ENCODE data around the gene ALDH7A1.
A peak's percentile ranks its signal among the peaks of the same experiment; 100 is the strongest.

Gene ALDH7A1

GRCh38 chr5:126515337-126515736, 79.7 kb downstream of the ALDH7A1 start:
- Histone ChIP-seq H3K4me3 (ENCODE audit: low read depth, low read length) (no peak overlapping the region), H3K36me3 (replicated peaks) (no peaks in the 10 kb centered on the region), H3K27me3 (replicated peaks) (no peaks in the 10 kb centered on the region), H3K27ac (peak overlapping the region; percentile 7)
- in situ Hi-C loops (cut with HindIII; ENCODE audit: low pct_ligation_motif_present, low sequenced_read_pairs) = no loop called here
- TF ChIP-seq, protein P1, sequence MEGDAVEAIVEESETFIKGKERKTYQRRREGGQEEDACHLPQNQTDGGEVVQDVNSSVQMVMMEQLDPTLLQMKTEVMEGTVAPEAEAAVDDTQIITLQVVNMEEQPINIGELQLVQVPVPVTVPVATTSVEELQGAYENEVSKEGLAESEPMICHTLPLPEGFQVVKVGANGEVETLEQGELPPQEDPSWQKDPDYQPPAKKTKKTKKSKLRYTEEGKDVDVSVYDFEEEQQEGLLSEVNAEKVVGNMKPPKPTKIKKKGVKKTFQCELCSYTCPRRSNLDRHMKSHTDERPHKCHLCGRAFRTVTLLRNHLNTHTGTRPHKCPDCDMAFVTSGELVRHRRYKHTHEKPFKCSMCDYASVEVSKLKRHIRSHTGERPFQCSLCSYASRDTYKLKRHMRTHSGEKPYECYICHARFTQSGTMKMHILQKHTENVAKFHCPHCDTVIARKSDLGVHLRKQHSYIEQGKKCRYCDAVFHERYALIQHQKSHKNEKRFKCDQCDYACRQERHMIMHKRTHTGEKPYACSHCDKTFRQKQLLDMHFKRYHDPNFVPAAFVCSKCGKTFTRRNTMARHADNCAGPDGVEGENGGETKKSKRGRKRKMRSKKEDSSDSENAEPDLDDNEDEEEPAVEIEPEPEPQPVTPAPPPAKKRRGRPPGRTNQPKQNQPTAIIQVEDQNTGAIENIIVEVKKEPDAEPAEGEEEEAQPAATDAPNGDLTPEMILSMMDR (IDR thresholded peaks at IDR 0.05; ENCODE audit: low read depth, low read length, missing control alignments) = no peak
- DNase-seq = no peak

GRCh38 chr5:126514558-126515141, 80.4 kb downstream of the ALDH7A1 start:
- H3K36me3 ChIP-seq (replicated peaks) = no peaks in the 10 kb centered on the region
- in situ Hi-C loops (cut with HindIII; ENCODE audit: low pct_ligation_motif_present, low sequenced_read_pairs) = no loop called here
- peak overlapping the region; percentile 3 for H3K27ac ChIP-seq
- TF ChIP-seq, protein P1 (IDR thresholded peaks at IDR 0.05; ENCODE audit: low read depth, low read length, missing control alignments) = no peak
- H3K27me3 ChIP-seq (replicated peaks) = no peaks in the 10 kb centered on the region
- DNase-seq = no peak
- no peak overlapping the region for H3K4me3 ChIP-seq (ENCODE audit: low read depth, low read length)

DNA sequence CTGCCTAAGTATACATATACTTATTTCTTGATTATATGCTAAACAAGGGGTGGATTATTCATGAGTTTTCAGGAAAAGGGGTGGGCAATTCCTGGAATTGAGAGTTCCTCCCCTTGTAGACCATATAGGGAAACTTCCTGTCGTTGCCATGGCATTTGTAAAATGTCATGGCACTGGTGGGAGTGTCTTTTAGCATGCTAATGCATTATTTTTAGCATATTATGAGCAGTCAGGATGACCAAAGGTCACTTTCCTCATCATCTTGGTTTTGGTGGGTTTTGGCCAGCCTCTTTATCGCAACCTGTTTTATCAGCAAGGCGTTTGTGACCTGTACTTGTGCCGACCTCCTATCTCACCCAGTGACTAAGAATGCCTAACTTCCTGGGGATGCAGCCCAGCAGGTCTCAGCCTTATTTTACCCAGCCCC, 80.9 kb downstream of the ALDH7A1 start:
- Histone ChIP-seq H3K36me3 (replicated peaks) (no peaks in the 10 kb centered on the region), H3K27ac (peak overlapping the region; percentile 5), H3K4me3 (ENCODE audit: low read depth, low read length) (no peak overlapping the region), H3K27me3 (replicated peaks) (no peaks in the 10 kb centered on the region)
- DNase-seq = peak; percentile 73
- in situ Hi-C loops (cut with HindIII; ENCODE audit: low pct_ligation_motif_present, low sequenced_read_pairs) = no loop called here
- TF ChIP-seq, protein P1 (IDR thresholded peaks at IDR 0.05; ENCODE audit: low read depth, low read length, missing control alignments) = no peak

DNA sequence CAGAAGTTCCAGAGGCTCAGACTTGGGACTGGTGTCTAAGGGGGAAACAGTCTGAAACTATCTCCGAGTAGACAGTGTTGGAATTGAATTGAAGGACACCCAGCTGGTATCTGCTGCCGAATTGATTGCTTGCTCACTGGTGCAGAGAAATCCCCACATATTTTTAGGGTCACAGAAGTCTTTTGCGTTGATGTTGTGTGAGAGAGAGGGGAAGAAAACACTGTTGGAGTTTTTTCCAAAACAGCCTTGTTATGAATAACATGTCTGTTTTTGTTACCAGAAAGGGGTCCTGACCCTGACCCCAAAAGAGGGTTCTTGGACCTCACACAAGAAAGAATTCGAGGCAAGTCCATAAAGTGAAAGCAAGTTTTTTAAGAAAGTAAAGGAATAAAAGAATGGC, 81.3 kb downstream of the ALDH7A1 start:
- Histone ChIP-seq H3K27me3 (replicated peaks) (no peaks in the 10 kb centered on the region), H3K4me3 (ENCODE audit: low read depth, low read length) (no peak overlapping the region), H3K36me3 (replicated peaks) (no peaks in the 10 kb centered on the region), H3K27ac (peak overlapping the region; percentile 5)
- DNase-seq = no peak
- TF ChIP-seq, protein P1 (IDR thresholded peaks at IDR 0.05; ENCODE audit: low read depth, low read length, missing control alignments) = no peak
- in situ Hi-C loops (cut with HindIII; ENCODE audit: low pct_ligation_motif_present, low sequenced_read_pairs) = no loop called here

DNA sequence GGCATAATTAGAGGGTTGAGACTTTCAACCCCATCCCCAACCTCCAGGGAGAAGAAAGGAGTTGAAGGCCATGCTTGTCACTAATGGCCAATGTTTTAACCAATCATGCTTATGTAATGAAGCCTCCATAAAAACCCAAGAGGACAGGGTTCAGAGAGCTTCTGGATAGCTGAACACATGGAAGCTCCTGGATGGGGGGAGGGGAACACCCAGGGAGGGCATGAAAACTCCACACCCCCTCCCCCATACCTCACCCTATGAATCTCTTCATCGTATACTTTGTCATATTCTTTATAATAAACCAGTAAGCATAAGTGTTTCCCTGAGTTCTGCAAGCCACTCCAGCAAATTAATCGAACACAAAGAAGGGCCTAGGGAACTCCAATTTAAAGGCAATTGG, 81.7 kb downstream of the ALDH7A1 start:
- Histone ChIP-seq H3K27me3 (replicated peaks) (no peaks in the 10 kb centered on the region), H3K27ac (peak overlapping the region; percentile 5), H3K4me3 (ENCODE audit: low read depth, low read length) (no peak overlapping the region), H3K36me3 (replicated peaks) (no peaks in the 10 kb centered on the region)
- no peak for DNase-seq
- TF ChIP-seq, protein P1 (IDR thresholded peaks at IDR 0.05; ENCODE audit: low read depth, low read length, missing control alignments) = no peak
- in situ Hi-C loops (cut with HindIII; ENCODE audit: low pct_ligation_motif_present, low sequenced_read_pairs) = no loop called here

GRCh38 chr5:126512451-126512850, 82.6 kb downstream of the ALDH7A1 start:
- TF ChIP-seq, protein P1 (IDR thresholded peaks at IDR 0.05; ENCODE audit: low read depth, low read length, missing control alignments) = no peak
- H3K36me3 ChIP-seq (replicated peaks) = no peaks in the 10 kb centered on the region
- no peak overlapping the region for H3K4me3 ChIP-seq (ENCODE audit: low read depth, low read length)
- no peaks in the 10 kb centered on the region for H3K27me3 ChIP-seq (replicated peaks)
- H3K27ac ChIP-seq = no peak overlapping the region
- DNase-seq = no peak
- in situ Hi-C loops (cut with HindIII; ENCODE audit: low pct_ligation_motif_present, low sequenced_read_pairs) = no loop called here

Data from brain microvascular endothelial cell (primary cell).